NCI-H2081 treated with DMSO at 0.1 percent for 48 hours (cell line): ENCODE data around the gene S100A7A.

Source experiments
- DNase-seq: peaks from one replicate; lab custom pipeline; 2025; lab: John Stamatoyannopoulos, UW

Gene S100A7A

DNA sequence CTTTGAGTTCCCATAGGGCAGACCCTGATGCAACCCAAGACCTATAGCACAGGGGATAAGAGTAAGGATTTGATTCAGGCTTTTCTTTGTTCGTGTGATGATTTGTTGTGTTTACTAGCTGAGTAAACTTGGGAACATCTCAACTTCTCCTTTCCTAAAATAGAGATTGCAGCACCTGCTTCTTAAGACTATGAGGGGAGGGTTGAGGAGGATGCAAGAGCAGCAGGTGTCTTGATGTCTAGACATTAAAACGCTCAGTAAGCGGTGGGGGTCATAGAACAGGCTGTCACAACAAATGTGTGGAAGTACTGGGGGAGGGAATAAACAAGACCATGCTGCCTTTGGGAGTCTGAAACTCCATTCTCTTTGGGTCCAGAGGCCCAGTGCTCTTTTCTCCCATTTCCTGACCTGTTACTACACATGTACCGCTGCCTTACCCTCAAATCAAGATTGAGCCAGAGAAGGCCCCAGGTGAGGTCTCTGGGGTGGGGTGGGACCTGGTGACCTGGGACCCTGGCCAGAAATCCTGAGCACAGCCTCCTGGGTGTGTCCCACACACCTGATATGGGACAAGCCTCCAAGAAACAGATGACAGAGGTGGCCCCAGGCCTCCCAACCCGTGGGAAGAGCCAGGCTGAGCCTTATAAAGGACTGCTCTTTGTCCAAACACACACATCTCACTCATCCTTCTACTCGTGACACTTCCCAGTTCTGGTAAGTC, at the start of gene S100A7A:
TSS of gene S100A7A (plus strand) at position 671 of the 721 bp plus-strand sequence. CDS start 1,563 bp downstream, outside the sequence.
- DNase-seq: no peak

DNA sequence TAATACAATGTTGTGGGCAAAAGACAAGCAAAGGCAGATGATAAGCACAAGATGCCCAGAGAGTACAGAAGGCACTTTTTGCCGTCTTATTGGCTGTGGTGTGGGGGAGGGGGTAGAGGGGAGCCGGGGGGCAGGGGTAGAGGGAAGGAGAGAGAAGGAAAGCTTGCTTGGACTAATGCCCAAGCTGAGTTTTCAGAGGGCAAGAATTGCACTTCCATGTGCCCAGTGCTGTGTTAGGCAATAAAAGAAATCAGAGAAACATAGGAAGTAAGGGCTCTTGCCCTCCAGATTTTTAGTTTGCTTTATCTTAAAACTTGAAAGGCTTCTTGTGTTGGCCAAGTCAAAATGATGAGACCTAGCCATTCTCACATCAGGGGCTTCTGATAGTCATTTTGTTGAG, 49.2 kb upstream of the S100A7A start:
- DNase-seq: no peak

DNA sequence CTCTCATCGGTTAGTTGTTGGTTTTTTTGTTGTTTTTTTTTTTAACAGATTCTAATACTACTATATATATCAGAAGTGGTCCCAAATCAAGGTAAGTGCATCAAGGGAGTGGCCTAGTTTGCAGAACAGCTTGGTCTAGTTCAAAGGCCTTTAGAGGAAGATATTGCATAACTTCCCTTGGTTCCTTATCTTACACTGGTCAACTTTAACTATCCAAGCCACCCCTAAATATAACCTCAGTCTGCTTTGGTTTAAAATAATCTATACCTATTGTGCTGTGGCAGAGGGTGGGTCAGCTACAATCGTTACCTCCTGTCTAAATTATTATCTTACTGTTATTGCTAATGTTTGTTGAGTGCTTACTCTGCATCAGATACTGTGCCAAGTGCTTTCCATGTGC, 47.8 kb upstream of the S100A7A start:
- DNase-seq: no peak

DNA sequence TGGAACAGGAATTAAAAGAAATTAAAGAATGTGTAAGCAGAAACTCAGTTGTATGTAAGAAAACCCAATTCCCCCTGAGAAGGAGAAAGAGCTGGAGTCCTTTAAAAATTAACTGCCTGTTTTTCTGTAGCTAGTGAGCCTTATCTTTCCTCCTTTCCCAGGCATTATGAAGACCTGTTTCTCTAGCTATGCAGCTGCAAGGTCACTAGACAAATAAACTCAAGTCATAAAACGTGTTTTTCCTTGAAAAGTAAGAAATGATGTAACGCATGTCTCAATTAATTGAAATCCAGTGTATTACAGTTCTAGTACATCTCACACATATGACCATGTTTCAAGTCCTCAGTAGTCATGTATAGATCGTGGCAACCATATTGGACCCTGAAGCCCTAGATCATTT, 46.2 kb upstream of the S100A7A start:
- no peak for DNase-seq

DNA sequence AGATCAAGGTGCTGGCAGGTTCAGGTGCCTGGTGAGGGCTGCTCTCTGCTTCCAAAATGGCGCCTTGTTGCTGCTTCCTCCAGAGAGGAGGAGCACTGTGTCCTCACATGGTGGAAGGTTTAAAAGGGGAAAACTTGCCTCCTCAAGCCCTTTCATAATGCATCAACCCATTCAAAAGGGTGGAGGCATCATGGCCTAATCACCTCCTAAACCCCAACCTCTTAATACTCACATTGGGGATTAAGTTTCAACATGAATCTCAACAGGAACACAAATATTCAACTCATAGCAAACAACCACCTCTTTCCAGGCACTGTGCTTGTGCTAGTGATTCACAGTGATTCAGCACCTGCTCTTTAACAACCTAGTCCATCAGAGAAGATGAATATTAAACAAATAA, 45.1 kb upstream of the S100A7A start:
- no peak for DNase-seq

DNA sequence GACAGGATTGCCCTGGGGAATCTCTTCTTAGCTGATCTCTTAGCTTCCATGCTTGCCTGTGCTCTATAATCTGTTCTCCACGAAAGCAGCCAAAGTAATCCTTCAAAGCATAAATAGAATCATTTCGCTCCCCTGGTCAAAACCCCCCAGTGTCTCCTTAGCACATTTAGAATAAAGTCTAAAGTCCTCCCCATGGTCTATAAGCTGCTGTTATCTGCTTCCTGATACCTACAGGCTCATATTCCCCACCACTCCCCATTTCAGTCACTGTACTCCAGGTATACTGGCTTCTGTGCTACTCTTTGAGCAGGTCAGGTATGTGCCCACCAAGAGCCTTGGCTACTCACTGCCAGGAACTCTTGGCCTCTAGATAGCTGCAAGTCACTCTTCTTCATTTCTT, 43.7 kb upstream of the S100A7A start:
- DNase-seq: no peak

DNA sequence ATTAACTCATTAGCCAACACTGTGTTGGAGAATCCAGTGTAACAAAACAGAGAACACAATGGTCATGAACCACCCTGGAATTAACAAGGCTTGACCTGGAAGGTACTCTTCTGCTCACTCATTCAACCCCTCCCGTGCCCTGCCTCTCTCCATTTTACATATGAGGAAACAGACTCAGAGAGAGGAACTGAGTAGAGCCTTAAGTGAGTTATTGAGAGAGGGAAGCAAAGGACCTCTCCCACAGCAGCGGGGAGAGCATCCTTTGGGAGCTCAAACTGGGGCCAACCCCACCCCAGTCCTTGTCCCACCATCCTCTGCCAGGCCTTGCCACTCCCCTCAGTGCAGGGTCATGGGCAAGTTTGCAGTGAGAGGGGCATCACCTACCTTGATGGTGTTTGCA, 42.2 kb upstream of the S100A7A start:
- DNase-seq: no peak

DNA sequence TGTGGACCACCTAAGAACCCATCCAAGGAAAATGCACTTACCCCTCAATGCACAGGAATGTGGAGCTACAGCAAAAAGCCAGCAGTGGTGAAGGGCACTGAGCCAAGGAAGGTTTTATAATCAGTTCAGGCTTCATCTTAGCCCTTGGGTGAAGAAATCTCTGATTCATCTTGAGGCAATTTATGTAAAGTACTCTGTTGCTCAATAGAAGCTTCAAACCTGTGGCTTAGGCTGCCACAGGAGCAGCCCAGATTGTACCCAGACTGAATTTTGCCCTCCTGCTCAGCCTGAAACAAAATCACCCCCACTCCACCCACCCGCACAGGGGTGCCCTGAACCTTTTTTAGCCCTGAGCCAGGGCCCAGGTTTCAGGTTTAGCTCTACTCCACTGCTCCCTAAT, 40.8 kb upstream of the S100A7A start, which contains the start of gene S100A12:
TSS of gene S100A12 (minus strand) at position 111 of the 400 bp plus-strand sequence. CDS start 1,029 bp downstream, outside the sequence.
- no peak for DNase-seq

DNA sequence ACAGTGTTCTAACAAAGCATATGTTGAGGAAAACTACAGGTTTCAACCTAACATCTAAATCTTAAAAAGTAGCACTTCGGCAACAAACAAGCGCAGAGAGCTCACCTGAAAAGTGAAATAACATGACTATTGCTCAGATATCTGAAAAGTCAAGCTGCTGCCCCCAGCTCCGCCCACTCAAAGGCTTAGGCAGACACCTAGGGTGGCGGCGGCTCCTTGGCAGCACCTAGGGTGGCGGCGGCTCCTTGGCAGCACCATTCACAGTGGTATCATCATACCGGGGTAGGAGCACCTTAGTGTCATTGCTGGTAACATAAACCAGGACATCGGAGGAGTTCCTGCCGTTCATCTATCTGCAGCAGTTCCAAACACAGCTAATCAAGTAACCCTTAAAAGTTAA, 36.7 kb upstream of the S100A7A start:
- no peak for DNase-seq

DNA sequence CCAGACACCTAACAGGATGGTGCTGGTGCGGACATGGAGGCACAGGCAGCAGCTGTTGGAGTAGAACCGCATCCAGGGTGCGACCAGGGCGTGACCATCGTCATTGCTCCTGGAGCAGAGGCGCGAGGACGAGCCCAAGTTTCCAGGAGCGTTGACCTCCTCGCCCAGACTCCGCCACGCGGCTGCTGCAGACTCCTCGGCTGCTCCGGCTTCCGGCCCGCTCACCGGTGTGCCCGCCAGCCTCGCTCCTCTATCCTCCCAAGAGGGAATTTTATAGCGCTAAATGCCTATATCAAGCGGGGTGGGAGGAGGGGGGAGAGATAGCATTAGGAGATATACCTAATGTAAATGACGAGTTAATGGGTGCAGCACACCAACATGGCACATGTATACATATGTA, 35.6 kb upstream of the S100A7A start:
- no peak for DNase-seq

DNA sequence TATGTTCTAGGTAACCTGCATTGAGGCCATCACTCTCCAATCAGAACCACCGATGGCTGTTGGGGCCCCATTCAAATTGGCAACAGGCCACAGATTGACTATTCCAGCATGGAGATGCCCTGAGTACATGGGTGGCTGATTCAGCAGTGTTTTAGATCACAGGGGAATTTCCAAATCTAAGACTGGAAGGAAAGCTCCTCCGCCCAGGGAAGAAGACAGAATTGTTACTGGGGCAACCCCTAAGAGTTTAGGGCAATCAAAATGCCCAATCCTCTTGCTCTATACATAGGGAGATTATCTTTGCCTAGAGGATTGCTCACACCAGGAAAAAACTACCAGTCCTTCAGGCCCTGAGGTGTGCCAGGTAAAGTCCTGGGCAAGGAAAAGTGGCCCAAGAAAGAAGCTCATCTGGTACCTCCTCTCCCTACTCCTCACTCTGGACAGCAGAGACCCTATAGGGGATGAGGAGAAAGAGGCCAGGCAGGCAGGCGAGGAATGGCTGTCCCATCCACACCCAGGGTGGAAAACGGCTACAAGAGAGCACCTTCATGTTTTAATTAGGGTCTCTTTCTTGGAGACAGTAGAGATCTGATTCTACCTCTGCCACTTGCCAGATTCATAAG, 31.3 kb upstream of the S100A7A start:
- DNase-seq: no peak

DNA sequence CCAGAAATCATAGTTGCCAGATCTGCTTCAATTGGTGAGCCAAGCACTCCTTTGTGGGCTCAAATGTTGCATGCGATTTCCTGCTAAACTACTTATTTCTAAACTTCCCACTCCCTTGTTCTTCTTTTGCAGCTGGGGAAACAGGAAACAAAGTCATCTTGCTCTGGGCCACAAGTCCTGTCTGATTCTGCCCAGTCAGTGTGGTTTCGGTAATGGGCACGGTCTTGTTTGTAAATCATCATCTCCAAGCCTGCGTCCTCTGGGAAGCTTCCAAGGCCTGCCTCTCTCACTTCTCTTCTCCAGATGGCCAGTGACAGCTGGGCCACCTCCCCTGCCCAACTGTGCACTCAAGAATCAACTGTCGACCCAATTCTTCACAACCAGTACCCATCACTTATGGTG, 29.8 kb upstream of the S100A7A start:
- no peak for DNase-seq

DNA sequence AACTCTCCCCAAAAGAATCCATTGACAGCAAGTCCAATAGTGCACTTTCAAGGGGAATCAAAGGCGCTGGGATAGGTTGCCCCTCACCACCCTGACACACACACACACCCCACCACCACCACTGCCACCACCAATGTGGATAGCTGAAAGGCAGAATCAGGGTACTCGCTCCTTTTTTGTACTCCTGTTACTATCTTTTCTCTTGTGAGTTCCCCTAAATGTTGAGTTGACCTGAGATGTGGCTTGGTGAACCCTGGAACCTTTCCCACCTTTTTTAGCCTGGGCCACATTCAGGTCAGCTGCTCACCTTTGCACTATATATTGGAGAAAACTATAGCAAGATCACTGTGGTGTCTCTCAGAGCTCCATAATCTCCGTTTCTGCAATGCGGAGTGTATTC, 29.3 kb upstream of the S100A7A start:
- no peak for DNase-seq

DNA sequence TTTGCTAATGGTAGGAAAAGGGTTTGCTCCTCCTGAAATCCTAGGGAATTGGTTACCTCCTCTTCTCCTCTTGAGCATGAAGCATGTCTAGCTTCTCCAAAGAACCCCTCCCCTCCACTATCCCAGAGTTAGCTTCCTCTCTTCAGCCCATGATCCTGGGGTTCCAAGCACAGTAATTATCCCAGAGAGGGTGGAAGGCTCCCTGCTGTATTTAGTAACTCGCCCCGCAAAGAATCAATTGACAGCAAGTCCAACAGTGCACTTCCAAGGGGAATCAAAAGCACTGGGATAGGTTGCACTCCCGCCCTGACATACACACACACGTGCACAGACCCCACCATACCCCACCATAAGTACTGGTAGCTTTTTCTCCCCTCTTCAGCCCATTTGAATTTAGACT, 28.5 kb upstream of the S100A7A start:
- no peak for DNase-seq

DNA sequence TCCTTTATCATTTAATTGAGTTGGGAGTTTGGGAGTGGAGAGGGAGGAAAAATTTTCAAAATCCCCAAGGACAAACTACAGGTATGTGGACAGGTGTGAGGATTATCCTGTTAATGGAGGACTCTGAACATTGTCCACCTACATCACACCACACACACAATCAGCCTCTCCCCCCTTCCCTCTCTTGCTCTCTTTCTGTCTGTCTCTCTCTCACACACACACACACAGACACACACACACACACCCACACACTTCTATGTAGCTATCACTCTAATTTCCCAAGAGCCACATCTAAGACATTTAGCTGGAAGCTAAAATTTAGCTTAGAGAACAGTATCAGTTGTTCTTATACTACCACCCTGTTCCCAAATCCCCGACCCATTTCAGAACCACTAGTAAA, 26.9 kb upstream of the S100A7A start:
- DNase-seq: no peak

DNA sequence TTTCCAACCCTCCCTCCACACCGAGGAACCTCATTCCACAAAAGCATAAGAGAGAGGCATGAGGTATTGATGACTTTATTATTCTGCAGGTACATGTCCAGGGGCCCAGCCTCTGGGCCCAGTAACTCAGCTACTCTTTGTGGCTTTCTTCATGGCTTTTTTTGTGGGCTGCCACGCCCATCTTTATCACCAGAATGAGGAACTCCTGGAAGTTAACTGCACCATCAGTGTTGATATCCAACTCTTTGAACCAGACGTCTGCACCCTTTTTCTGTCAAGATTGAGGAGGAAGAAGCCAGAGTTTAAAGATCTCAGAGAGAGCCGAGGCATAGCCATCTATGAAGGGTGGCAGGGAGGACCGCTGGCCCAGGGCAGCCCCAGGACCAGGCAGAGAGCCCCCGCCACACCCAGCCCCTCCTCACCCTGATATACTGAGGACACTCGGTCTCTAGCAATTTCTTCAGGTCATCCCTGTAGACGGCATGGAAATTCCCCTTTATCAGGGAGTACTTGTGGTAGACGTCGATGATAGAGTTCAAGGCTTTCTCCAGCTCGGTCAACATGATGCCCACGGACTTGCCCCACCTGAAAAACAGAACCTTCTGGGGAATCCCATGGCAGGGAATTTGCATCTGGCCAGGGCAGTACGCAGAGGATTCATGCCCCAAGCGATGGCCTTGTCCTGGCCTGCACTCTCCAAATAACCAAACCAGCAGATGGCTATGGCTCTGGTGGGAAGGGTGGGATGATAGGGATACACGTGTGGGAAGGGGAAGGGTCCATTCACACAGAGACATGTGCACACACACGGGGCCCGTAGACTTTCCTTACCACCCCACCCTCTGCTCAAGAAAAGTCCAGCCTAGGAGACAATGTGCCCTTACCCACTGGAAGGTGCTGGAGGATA, 26.1 kb upstream of the S100A7A start:
- DNase-seq: no peak

DNA sequence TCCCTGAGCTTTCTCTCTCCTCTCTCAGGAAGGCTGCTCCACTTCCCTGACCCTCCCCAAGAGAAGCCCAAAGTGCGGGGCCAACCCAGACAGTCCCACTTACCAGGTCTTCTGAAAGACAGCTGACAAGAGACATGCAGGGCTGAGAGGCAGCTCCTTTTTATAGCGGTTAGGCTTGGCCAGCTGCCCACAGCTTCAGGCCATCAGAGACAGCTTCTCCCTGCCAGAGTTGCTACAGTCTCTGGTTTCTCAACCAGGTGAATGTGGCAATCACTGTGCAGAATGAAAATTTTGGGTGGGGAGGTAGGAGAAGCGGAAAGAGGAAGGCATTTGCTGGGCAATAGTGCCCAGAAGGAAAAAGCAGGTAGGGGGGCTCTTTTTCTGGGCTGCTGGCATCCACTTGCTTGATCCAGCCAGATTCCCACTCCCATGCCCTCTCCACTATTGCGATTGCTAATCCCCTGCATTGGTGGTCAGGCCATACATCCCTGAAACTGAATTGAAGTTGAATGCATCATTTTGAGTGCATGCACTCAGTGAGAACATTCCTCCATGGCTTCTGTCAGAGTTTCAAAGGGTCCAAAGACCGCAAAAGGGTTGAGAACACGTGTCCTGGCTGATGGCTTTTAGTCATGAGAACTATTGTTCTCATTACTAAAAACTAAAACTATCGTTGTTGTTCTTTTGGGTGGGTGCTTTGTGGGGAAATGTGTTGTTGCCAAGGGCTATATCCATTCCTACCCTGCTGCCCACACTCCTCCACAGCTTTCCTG, 25.2 kb upstream of the S100A7A start, which contains the start of gene S100A8:
TSS of gene S100A8 (minus strand) at position 136 of the 773 bp plus-strand sequence. CDS start 538 bp downstream, outside the sequence.
- no peak for DNase-seq

DNA sequence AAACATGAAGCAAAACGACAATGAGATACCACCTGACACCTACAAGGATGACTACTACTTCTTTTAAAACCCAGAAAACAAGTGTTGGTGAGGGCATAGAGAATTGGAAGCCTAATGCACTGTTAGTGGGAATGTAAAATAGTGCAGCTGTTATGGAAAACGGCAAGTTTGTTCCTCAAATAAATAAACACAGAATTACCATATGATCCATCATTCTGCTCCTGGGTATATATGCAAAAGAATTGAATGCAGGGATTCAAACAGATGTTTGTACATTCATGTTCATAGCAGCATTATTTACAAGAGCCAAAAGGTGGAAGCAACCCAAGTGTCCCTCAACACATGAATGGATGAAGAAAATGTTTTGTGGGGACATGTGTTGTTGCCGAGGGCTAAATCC, 24.1 kb upstream of the S100A7A start:
- no peak for DNase-seq

DNA sequence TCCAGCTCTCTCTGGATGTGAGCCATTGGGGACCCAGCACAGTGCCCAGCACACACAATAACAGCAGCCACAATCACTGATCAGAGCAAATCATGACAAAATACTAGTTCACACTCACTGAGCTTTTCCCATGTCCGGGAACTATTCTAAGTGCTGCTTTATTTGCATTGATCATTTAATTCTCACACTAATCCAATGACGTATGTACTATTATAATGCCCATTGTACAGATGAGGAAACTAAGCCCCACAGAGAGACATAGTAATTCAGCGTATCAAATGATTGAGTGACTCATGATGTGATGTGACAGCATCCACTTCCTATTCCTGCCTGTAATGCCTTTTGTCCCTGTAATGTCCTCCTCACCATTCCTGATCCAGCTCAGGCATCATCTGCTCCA, 23.5 kb upstream of the S100A7A start:
- no peak for DNase-seq

DNA sequence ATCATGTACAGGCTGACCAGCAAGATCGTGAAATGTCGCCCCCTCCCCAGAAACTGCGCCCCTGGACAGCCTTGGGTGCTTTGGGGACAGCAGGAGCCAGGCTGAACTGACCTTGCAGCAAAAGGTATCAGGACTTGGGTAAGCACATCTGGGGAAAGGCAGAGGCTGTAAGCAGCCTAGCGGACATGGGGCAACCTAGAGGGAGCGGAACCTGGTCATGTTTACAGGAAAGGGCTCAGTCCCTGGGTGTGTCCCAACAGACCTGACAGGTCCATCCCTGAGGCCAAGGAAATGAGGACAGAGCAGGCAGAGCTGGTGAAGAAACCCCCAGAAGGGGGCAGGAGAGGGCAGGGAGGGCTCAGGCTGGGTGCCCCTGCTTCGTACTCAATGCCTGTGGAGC, 22.4 kb upstream of the S100A7A start:
- no peak for DNase-seq

DNA sequence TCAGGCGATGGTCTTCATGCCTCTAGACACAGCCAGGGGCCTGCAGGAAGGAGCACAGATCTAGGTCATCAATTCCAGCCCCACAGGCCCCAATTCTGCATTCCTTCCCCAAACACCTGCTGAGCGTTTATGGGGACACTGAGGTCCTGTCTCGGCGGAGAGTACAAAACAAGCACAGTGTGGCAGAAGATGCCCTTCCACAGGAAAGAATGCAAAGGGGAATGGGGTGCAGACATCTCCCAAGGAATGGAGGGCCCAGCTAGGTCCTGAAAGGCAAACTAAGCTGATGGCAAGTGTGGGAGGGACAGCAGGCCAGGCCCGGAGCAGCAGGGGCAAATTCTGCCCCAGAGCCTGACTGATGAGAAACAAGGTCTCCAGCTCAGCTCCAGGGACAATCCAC, 21.9 kb upstream of the S100A7A start:
- DNase-seq: no peak

DNA sequence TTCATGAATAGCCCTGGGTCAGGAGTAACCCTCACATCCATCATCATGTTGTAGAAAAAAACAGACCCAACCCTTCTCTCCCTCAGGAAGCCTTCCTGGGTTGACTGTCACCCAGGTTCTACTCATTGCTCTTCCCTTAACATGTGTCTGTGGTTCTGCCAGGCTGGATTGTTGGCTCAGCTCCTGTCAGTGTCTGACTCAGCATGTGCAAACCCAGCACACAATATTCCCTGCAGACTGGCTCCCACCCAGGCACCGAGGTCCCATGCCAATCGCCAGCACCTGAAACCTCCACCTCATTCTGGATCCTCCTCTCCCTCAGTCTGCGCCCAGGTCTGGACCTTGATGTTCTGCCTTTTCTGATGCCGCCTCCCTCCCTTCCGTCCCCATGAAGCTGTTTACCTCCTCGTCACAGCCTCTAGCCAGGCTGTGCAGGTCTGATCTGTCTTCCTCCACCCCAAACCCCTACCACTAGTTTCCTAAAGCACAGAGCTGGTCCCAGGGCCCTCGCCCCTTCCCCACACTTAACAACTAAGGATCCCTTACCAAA, 21.1 kb upstream of the S100A7A start:
- no peak for DNase-seq
